ENCODE data around the gene WNT7A.

- peak in 3 of 4 experiments; percentile 31 to 94 (median 68) for TF ChIP-seq CTCF (IDR thresholded peaks at IDR 0.05)
- no peak for TF ChIP-seq POLR2AphosphoS5 (IDR thresholded peaks at IDR 0.05)
- peak; percentile 16 for TF ChIP-seq POLR2A (IDR thresholded peaks at IDR 0.05)
These were observed at the start of gene WNT7A for GRCh38 chr3:13879946-13880810.

Data from prostate gland (tissue), 2 donors.